ENCODE measurements around the gene CDK15.
"Not testable (repeated sequence)": the region's sequence is repeated elsewhere in the genome, so short reads cannot be mapped to it uniquely, and the experiment has no call there.

CDK15 gene

GRCh38 chr2:201842131-201842860 lies 36.0 kb downstream of the CDK15 start:
- no peak overlapping the region for H3K4me3 ChIP-seq (ENCODE audit: low read length in 2 of 2)
- H3K36me3 ChIP-seq (ENCODE audit: control insufficient read depth in 2 of 2, insufficient read depth in 2 of 2, low read length in 2 of 2), result no peaks in the 10 kb centered on the region
- no peaks in the 10 kb centered on the region for H3K4me1 ChIP-seq (ENCODE audit: control insufficient read depth in 2 of 2, insufficient read depth in 2 of 2, low read length in 2 of 2)
- H3K27me3 ChIP-seq (ENCODE audit: control insufficient read depth in 2 of 2, insufficient read depth in 2 of 2, low read length in 2 of 2), result no peaks in the 10 kb centered on the region
- no peak overlapping the region for H3K9ac ChIP-seq (ENCODE audit: low read depth in 1 of 2, low read length in 2 of 2)
- H3K9me3 ChIP-seq (ENCODE audit: control insufficient read depth in 2 of 2, low read length in 2 of 2), result no peaks in the 10 kb centered on the region
- H3K27ac ChIP-seq (ENCODE audit: low read depth in 2 of 2, low read length in 2 of 2), result no peak overlapping the region

GRCh38 chr2:201844922-201845321 lies 38.6 kb downstream of the CDK15 start:
- not testable (repeated sequence) for H3K9ac ChIP-seq (ENCODE audit: low read depth in 1 of 2, low read length in 2 of 2); H3K9me3 ChIP-seq (ENCODE audit: control insufficient read depth in 2 of 2, low read length in 2 of 2)

GRCh38 chr2:201847481-201847880 lies 41.1 kb downstream of the CDK15 start:
- H3K4me3 ChIP-seq (ENCODE audit: low read length in 2 of 2), result no peak overlapping the region
- H3K4me1 ChIP-seq (ENCODE audit: control insufficient read depth in 2 of 2, insufficient read depth in 2 of 2, low read length in 2 of 2), result no peaks in the 10 kb centered on the region
- H3K36me3 ChIP-seq (ENCODE audit: control insufficient read depth in 2 of 2, insufficient read depth in 2 of 2, low read length in 2 of 2), result no peaks in the 10 kb centered on the region
- H3K9ac ChIP-seq (ENCODE audit: low read depth in 1 of 2, low read length in 2 of 2), result no peak overlapping the region
- no peak overlapping the region for H3K27ac ChIP-seq (ENCODE audit: low read depth in 2 of 2, low read length in 2 of 2)
- H3K9me3 ChIP-seq (ENCODE audit: control insufficient read depth in 2 of 2, low read length in 2 of 2), result no peaks in the 10 kb centered on the region
- H3K27me3 ChIP-seq (ENCODE audit: control insufficient read depth in 2 of 2, insufficient read depth in 2 of 2, low read length in 2 of 2), result no peaks in the 10 kb centered on the region

More at GRCh38 chr2:201844922-201845321, 38.6 kb downstream of the CDK15 start:
- not testable (repeated sequence) for H3K4me1 ChIP-seq (ENCODE audit: control insufficient read depth in 2 of 2, insufficient read depth in 2 of 2, low read length in 2 of 2); H3K36me3 ChIP-seq (ENCODE audit: control insufficient read depth in 2 of 2, insufficient read depth in 2 of 2, low read length in 2 of 2); H3K27me3 ChIP-seq (ENCODE audit: control insufficient read depth in 2 of 2, insufficient read depth in 2 of 2, low read length in 2 of 2); H3K4me3 ChIP-seq (ENCODE audit: low read length in 2 of 2); H3K27ac ChIP-seq (ENCODE audit: low read depth in 2 of 2, low read length in 2 of 2)

- H3K27me3 ChIP-seq (ENCODE audit: control insufficient read depth in 2 of 2, insufficient read depth in 2 of 2, low read length in 2 of 2), result no peaks in the 10 kb centered on the region
- no peaks in the 10 kb centered on the region for H3K36me3 ChIP-seq (ENCODE audit: control insufficient read depth in 2 of 2, insufficient read depth in 2 of 2, low read length in 2 of 2)
- no peak overlapping the region for H3K9ac ChIP-seq (ENCODE audit: low read depth in 1 of 2, low read length in 2 of 2)
- no peaks in the 10 kb centered on the region for H3K4me1 ChIP-seq (ENCODE audit: control insufficient read depth in 2 of 2, insufficient read depth in 2 of 2, low read length in 2 of 2)
- no peak overlapping the region for H3K4me3 ChIP-seq (ENCODE audit: low read length in 2 of 2)
- no peaks in the 10 kb centered on the region for H3K9me3 ChIP-seq (ENCODE audit: control insufficient read depth in 2 of 2, low read length in 2 of 2)
- no peak overlapping the region for H3K27ac ChIP-seq (ENCODE audit: low read depth in 2 of 2, low read length in 2 of 2)
These were observed 46.1 kb downstream of the CDK15 start for GRCh38 chr2:201852462-201852861.

- Histone ChIP-seq H3K9ac (ENCODE audit: low read depth in 1 of 2, low read length in 2 of 2) (no peak overlapping the region), H3K9me3 (ENCODE audit: control insufficient read depth in 2 of 2, low read length in 2 of 2) (no peaks in the 10 kb centered on the region), H3K27ac (ENCODE audit: low read depth in 2 of 2, low read length in 2 of 2) (no peak overlapping the region), H3K36me3 (ENCODE audit: control insufficient read depth in 2 of 2, insufficient read depth in 2 of 2, low read length in 2 of 2) (no peaks in the 10 kb centered on the region), H3K4me3 (ENCODE audit: low read length in 2 of 2) (no peak overlapping the region), H3K4me1 (ENCODE audit: control insufficient read depth in 2 of 2, insufficient read depth in 2 of 2, low read length in 2 of 2) (no peaks in the 10 kb centered on the region), H3K27me3 (ENCODE audit: control insufficient read depth in 2 of 2, insufficient read depth in 2 of 2, low read length in 2 of 2) (no peaks in the 10 kb centered on the region)
These were observed 46.6 kb downstream of the CDK15 start for GRCh38 chr2:201852878-201853415.

GRCh38 chr2:201854221-201854801 lies 48.0 kb downstream of the CDK15 start:
- Histone ChIP-seq H3K4me3 (ENCODE audit: low read length in 2 of 2) (no peak overlapping the region), H3K36me3 (ENCODE audit: control insufficient read depth in 2 of 2, insufficient read depth in 2 of 2, low read length in 2 of 2) (no peaks in the 10 kb centered on the region), H3K27ac (ENCODE audit: low read depth in 2 of 2, low read length in 2 of 2) (no peak overlapping the region), H3K9me3 (ENCODE audit: control insufficient read depth in 2 of 2, low read length in 2 of 2) (no peaks in the 10 kb centered on the region), H3K27me3 (ENCODE audit: control insufficient read depth in 2 of 2, insufficient read depth in 2 of 2, low read length in 2 of 2) (no peaks in the 10 kb centered on the region), H3K9ac (ENCODE audit: low read depth in 1 of 2, low read length in 2 of 2) (no peak overlapping the region), H3K4me1 (ENCODE audit: control insufficient read depth in 2 of 2, insufficient read depth in 2 of 2, low read length in 2 of 2) (no peaks in the 10 kb centered on the region)

GRCh38 chr2:201854841-201855240 lies 48.5 kb downstream of the CDK15 start:
- Histone ChIP-seq H3K9ac (ENCODE audit: low read depth in 1 of 2, low read length in 2 of 2) (no peak overlapping the region), H3K9me3 (ENCODE audit: control insufficient read depth in 2 of 2, low read length in 2 of 2) (no peaks in the 10 kb centered on the region), H3K36me3 (ENCODE audit: control insufficient read depth in 2 of 2, insufficient read depth in 2 of 2, low read length in 2 of 2) (no peaks in the 10 kb centered on the region), H3K27me3 (ENCODE audit: control insufficient read depth in 2 of 2, insufficient read depth in 2 of 2, low read length in 2 of 2) (no peaks in the 10 kb centered on the region), H3K27ac (ENCODE audit: low read depth in 2 of 2, low read length in 2 of 2) (no peak overlapping the region), H3K4me1 (ENCODE audit: control insufficient read depth in 2 of 2, insufficient read depth in 2 of 2, low read length in 2 of 2) (no peaks in the 10 kb centered on the region), H3K4me3 (ENCODE audit: low read length in 2 of 2) (no peak overlapping the region)

- Histone ChIP-seq H3K9ac (ENCODE audit: low read depth in 1 of 2, low read length in 2 of 2) (no peak overlapping the region), H3K27me3 (ENCODE audit: control insufficient read depth in 2 of 2, insufficient read depth in 2 of 2, low read length in 2 of 2) (no peaks in the 10 kb centered on the region), H3K36me3 (ENCODE audit: control insufficient read depth in 2 of 2, insufficient read depth in 2 of 2, low read length in 2 of 2) (no peaks in the 10 kb centered on the region), H3K4me3 (ENCODE audit: low read length in 2 of 2) (no peak overlapping the region), H3K27ac (ENCODE audit: low read depth in 2 of 2, low read length in 2 of 2) (no peak overlapping the region), H3K4me1 (ENCODE audit: control insufficient read depth in 2 of 2, insufficient read depth in 2 of 2, low read length in 2 of 2) (no peaks in the 10 kb centered on the region), H3K9me3 (ENCODE audit: control insufficient read depth in 2 of 2, low read length in 2 of 2) (no peaks in the 10 kb centered on the region)
These were observed 49.0 kb downstream of the CDK15 start for GRCh38 chr2:201855356-201855755.

GRCh38 chr2:201857326-201857725 lies 51.0 kb downstream of the CDK15 start:
- Histone ChIP-seq H3K9ac (ENCODE audit: low read depth in 1 of 2, low read length in 2 of 2) (no peak overlapping the region), H3K9me3 (ENCODE audit: control insufficient read depth in 2 of 2, low read length in 2 of 2) (no peaks in the 10 kb centered on the region), H3K27me3 (ENCODE audit: control insufficient read depth in 2 of 2, insufficient read depth in 2 of 2, low read length in 2 of 2) (no peaks in the 10 kb centered on the region), H3K4me1 (ENCODE audit: control insufficient read depth in 2 of 2, insufficient read depth in 2 of 2, low read length in 2 of 2) (no peaks in the 10 kb centered on the region), H3K27ac (ENCODE audit: low read depth in 2 of 2, low read length in 2 of 2) (no peak overlapping the region), H3K4me3 (ENCODE audit: low read length in 2 of 2) (no peak overlapping the region), H3K36me3 (ENCODE audit: control insufficient read depth in 2 of 2, insufficient read depth in 2 of 2, low read length in 2 of 2) (no peaks in the 10 kb centered on the region)

- no peaks in the 10 kb centered on the region for H3K27me3 ChIP-seq (ENCODE audit: control insufficient read depth in 2 of 2, insufficient read depth in 2 of 2, low read length in 2 of 2)
- no peaks in the 10 kb centered on the region for H3K9me3 ChIP-seq (ENCODE audit: control insufficient read depth in 2 of 2, low read length in 2 of 2)
- H3K4me1 ChIP-seq (ENCODE audit: control insufficient read depth in 2 of 2, insufficient read depth in 2 of 2, low read length in 2 of 2), result no peaks in the 10 kb centered on the region
- no peak overlapping the region for H3K27ac ChIP-seq (ENCODE audit: low read depth in 2 of 2, low read length in 2 of 2)
- H3K9ac ChIP-seq (ENCODE audit: low read depth in 1 of 2, low read length in 2 of 2), result no peak overlapping the region
- H3K4me3 ChIP-seq (ENCODE audit: low read length in 2 of 2), result no peak overlapping the region
- H3K36me3 ChIP-seq (ENCODE audit: control insufficient read depth in 2 of 2, insufficient read depth in 2 of 2, low read length in 2 of 2), result no peaks in the 10 kb centered on the region
These were observed 52.2 kb downstream of the CDK15 start for GRCh38 chr2:201858281-201859184.
